ENCODE results near the gene ATP5MC3. TPM values are rescaled to one million over a fixed set of nuclear protein-coding genes. Genes with fewer than 3 reads are reported as not detected.

Gene ATP5MC3
- total and polyA plus RNA-seq, 10 of the 15 experiments (the other 5 are each of a cell fraction or from before 2014, with no cell fraction given) = 308 to 1,196 (median 550) TPM

DNA sequence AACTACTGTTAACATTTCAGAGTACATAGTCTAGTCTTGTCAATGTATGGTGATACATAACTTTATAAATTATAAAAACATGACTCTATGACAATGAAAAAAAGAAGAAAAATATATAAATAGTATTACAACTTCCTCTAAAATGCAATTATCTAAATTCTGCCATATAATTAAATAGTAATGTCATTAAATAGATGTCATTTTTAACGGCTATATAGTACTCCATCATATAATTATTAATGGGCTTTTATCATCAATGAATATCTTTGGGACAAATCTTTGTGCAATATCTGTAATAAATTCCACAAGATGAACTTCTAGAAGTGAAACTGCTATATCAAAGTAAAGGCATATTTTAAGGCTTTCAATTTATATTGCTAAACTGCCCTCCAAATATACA, 38.3 kb downstream of the ATP5MC3 start:
- no peak for DNase-seq (ENCODE audit: low read depth, low spot score)
- WGBS (ENCODE audit: insufficient coverage, insufficient replicate concordance, low lambda C conversion rate, missing lambda C conversion rate) = 100% methylated on average over 1 of the region's 1 CpG
- TF ChIP-seq, protein P1, sequence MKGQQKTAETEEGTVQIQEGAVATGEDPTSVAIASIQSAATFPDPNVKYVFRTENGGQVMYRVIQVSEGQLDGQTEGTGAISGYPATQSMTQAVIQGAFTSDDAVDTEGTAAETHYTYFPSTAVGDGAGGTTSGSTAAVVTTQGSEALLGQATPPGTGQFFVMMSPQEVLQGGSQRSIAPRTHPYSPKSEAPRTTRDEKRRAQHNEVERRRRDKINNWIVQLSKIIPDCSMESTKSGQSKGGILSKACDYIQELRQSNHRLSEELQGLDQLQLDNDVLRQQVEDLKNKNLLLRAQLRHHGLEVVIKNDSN (IDR thresholded peaks at IDR 0.05; ENCODE audit: borderline replicate concordance, extremely low read length, insufficient read depth, low read depth, low read length) = no peak
- TF ChIP-seq KAT2A (conservative IDR thresholded peaks at IDR 0.05; ENCODE audit: control insufficient read depth, low read depth, low read length) (no peak), NRF1 (conservative IDR thresholded peaks at IDR 0.05; ENCODE audit: low read depth, low read length) (no peak), FOXK2 (IDR thresholded peaks at IDR 0.05) (no peak), ESRRA (IDR thresholded peaks at IDR 0.05; ENCODE audit: low read length) (no peak), MTA3 (IDR thresholded peaks at IDR 0.05; ENCODE audit: borderline replicate concordance, low read length) (no peak), SIX5 (IDR thresholded peaks at IDR 0.05; ENCODE audit: low read depth, low read length, severe bottlenecking) (no peak), CHD1 (IDR thresholded peaks at IDR 0.05; ENCODE audit: low read depth, low read length) (no peak), CBFB (IDR thresholded peaks at IDR 0.05; ENCODE audit: low read depth) (no peak), ZSCAN29 (IDR thresholded peaks at IDR 0.05) (no peak)
- TF ChIP-seq, protein P2, sequence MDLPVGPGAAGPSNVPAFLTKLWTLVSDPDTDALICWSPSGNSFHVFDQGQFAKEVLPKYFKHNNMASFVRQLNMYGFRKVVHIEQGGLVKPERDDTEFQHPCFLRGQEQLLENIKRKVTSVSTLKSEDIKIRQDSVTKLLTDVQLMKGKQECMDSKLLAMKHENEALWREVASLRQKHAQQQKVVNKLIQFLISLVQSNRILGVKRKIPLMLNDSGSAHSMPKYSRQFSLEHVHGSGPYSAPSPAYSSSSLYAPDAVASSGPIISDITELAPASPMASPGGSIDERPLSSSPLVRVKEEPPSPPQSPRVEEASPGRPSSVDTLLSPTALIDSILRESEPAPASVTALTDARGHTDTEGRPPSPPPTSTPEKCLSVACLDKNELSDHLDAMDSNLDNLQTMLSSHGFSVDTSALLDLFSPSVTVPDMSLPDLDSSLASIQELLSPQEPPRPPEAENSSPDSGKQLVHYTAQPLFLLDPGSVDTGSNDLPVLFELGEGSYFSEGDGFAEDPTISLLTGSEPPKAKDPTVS (IDR thresholded peaks at IDR 0.05; ENCODE audit: low read depth, low read length) = no peak
- H3K27ac ChIP-seq (ENCODE audit: control insufficient read depth, insufficient read depth) = no peak overlapping the region
- H3K36me3 ChIP-seq (ENCODE audit: control insufficient read depth in 2 of 2, insufficient read depth in 2 of 2, low read length in 1 of 2) = peaks cover 2 to 3% of the 10 kb centered on the region in 2 experiments; a peak in 3 of 4 replicates
- H2AFZ ChIP-seq (ENCODE audit: control insufficient read depth, low read depth, low read length) = no peak overlapping the region
- H4K20me1 ChIP-seq (ENCODE audit: control insufficient read depth, insufficient read depth) = no peaks in the 10 kb centered on the region
- no peak overlapping the region for H3K9ac ChIP-seq (ENCODE audit: control insufficient read depth, insufficient read depth, low read length)
- ChIA-PET CTCF (no interaction called here), RAD21 (ENCODE audit: unreplicated experiment) (no interaction called here), SMC1A (ENCODE audit: uncharacterized antibody, unreplicated experiment) (no interaction called here), POLR2A (interaction anchor here (0.7 kb wide), 1 partner anchor 24 kb away, joined by 3 read pairs; no protein-coding TSS in a partner anchor)
- FAIRE-seq = no peak
- no peaks in the 10 kb centered on the region; the same call in 2 of the 3 replicates for H3K9me3 ChIP-seq (replicated peaks; ENCODE audit: control insufficient read depth, insufficient read depth, low read length)
- intact Hi-C loops (cut with micrococcal nuclease; ENCODE audit: unreplicated experiment) (no loop called here), in situ Hi-C loops (cut with MboI) (no loop called here)
- BruUV-seq (replicated peaks) = no TSS peak
- H3K4me1 ChIP-seq (ENCODE audit: control insufficient read depth, insufficient read depth, low read length) = no peaks in the 10 kb centered on the region; the same call in 1 of the 2 replicates
- ATAC-seq = no peak
- peaks cover 43% of the 10 kb centered on the region for H3K79me2 ChIP-seq (ENCODE audit: control insufficient read depth, insufficient read depth, low read length)
- H3K4me3 ChIP-seq = no peak overlapping the region
- no peak overlapping the region for H3K4me2 ChIP-seq (ENCODE audit: control insufficient read depth, insufficient read depth)
- H3K27me3 ChIP-seq (replicated peaks in 1 of 2; ENCODE audit: control insufficient read depth in 2 of 2, insufficient read depth in 2 of 2, low read length in 1 of 2) = no peaks in the 10 kb centered on the region
